ENCODE data around the gene BAIAP2. TPM values are rescaled to one million over a fixed set of nuclear protein-coding genes. Genes with fewer than 3 reads are reported as not detected.

Gene BAIAP2
- total RNA-seq, 1 experiment from 2014 or later = 57.7 TPM

- Mint-ChIP-seq H3K27ac (ENCODE audit: unreplicated experiment) (no peak overlapping the region), H3K4me3 (ENCODE audit: unreplicated experiment) (no peak overlapping the region), H3K4me1 (ENCODE audit: low read depth, unreplicated experiment) (peaks cover 8% of the 10 kb centered on the region), H3K9me3 (ENCODE audit: unreplicated experiment) (no peaks in the 10 kb centered on the region), H3K36me3 (ENCODE audit: insufficient read depth, unreplicated experiment) (peaks cover 21% of the 10 kb centered on the region), H3K27me3 (ENCODE audit: insufficient read depth, unreplicated experiment) (no peaks in the 10 kb centered on the region)
- POLR2A ChIA-PET = no interaction called here
- Histone ChIP-seq H3K4me1 (0 out of 2 replicates have a peak, but pooled peaks cover 3% of the 10 kb centered on the region), H3K4me3 (ENCODE audit: low read depth, low read length) (no peak overlapping the region), H3K36me3 (ENCODE audit: control insufficient read depth, insufficient read depth, low read length) (peaks cover 3% of the 10 kb centered on the region), H3K9me3 (no peaks in the 10 kb centered on the region), H3K27me3 (replicated peaks; ENCODE audit: control insufficient read depth, insufficient read depth, low read length) (no peaks in the 10 kb centered on the region)
- intact Hi-C loops (cut with micrococcal nuclease; ENCODE audit: unreplicated experiment) = no loop called here
- no peak for DNase-seq
- TF ChIP-seq, protein P1, sequence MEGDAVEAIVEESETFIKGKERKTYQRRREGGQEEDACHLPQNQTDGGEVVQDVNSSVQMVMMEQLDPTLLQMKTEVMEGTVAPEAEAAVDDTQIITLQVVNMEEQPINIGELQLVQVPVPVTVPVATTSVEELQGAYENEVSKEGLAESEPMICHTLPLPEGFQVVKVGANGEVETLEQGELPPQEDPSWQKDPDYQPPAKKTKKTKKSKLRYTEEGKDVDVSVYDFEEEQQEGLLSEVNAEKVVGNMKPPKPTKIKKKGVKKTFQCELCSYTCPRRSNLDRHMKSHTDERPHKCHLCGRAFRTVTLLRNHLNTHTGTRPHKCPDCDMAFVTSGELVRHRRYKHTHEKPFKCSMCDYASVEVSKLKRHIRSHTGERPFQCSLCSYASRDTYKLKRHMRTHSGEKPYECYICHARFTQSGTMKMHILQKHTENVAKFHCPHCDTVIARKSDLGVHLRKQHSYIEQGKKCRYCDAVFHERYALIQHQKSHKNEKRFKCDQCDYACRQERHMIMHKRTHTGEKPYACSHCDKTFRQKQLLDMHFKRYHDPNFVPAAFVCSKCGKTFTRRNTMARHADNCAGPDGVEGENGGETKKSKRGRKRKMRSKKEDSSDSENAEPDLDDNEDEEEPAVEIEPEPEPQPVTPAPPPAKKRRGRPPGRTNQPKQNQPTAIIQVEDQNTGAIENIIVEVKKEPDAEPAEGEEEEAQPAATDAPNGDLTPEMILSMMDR (IDR thresholded peaks at IDR 0.05; ENCODE audit: insufficient read depth in 1 of 2, low read depth in 1 of 2, low read length in 1 of 2, severe bottlenecking in 1 of 2, unreplicated experiment in 1 of 2) = no peak
- no TSS peak for BruUV-seq (replicated peaks)
- CTCF ChIA-PET = no interaction called here
Observed at GRCh38 chr17:81058263-81058871, 23.4 kb downstream of the BAIAP2 start.

GRCh38 chr17:81059026-81059425 is 24.1 kb downstream of the BAIAP2 start:
- no peaks in the 10 kb centered on the region for H3K9me3 Mint-ChIP-seq (ENCODE audit: unreplicated experiment)
- intact Hi-C loops (cut with micrococcal nuclease; ENCODE audit: unreplicated experiment) = no loop called here
- POLR2A ChIA-PET = no interaction called here
- H3K4me1 Mint-ChIP-seq (ENCODE audit: low read depth, unreplicated experiment) = peaks cover 8% of the 10 kb centered on the region
- H3K27me3 Mint-ChIP-seq (ENCODE audit: insufficient read depth, unreplicated experiment) = no peaks in the 10 kb centered on the region
- peaks cover 21% of the 10 kb centered on the region for H3K36me3 Mint-ChIP-seq (ENCODE audit: insufficient read depth, unreplicated experiment)
- TF ChIP-seq, protein P1 (IDR thresholded peaks at IDR 0.05; ENCODE audit: insufficient read depth in 1 of 2, low read depth in 1 of 2, low read length in 1 of 2, severe bottlenecking in 1 of 2, unreplicated experiment in 1 of 2) = no peak
- Histone ChIP-seq H3K9me3 (no peaks in the 10 kb centered on the region), H3K36me3 (ENCODE audit: control insufficient read depth, insufficient read depth, low read length) (peaks cover 3% of the 10 kb centered on the region), H3K4me1 (0 out of 2 replicates have a peak, but pooled peaks cover 3% of the 10 kb centered on the region), H3K27me3 (replicated peaks; ENCODE audit: control insufficient read depth, insufficient read depth, low read length) (no peaks in the 10 kb centered on the region), H3K4me3 (ENCODE audit: low read depth, low read length) (no peak overlapping the region)
- no peak overlapping the region for H3K4me3 Mint-ChIP-seq (ENCODE audit: unreplicated experiment)
- no TSS peak for BruUV-seq (replicated peaks)
- CTCF ChIA-PET = no interaction called here
- H3K27ac Mint-ChIP-seq (ENCODE audit: unreplicated experiment) = no peak overlapping the region
- no peak for DNase-seq

DNA sequence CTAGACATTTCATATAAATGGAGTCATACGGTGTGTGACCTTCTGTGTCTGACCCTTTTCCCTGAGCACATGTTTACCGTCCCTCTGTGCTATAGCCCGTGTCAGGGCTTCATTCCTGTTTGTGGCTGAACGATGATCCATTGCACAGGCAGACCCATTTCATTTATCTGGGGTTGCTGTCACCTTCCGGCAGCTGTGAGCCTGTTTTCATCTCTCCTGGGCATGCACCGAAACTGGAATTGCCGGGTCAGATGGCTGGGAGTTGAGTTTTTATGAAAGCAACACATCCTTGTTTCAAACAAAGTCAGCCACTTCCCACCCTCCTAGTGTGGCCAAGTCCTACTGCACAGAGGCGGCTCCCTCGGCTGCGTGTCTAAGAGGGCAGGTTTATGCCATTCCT is 25.5 kb downstream of the BAIAP2 start:
- POLR2A ChIA-PET = no interaction called here
- peaks cover 16% of the 10 kb centered on the region for H3K36me3 Mint-ChIP-seq (ENCODE audit: insufficient read depth, unreplicated experiment)
- peaks cover 8% of the 10 kb centered on the region for H3K4me1 Mint-ChIP-seq (ENCODE audit: low read depth, unreplicated experiment)

More for the DNA sequence above, 25.5 kb downstream of the BAIAP2 start:
- TF ChIP-seq, protein P1 (IDR thresholded peaks at IDR 0.05; ENCODE audit: insufficient read depth in 1 of 2, low read depth in 1 of 2, low read length in 1 of 2, severe bottlenecking in 1 of 2, unreplicated experiment in 1 of 2) = no peak
- Histone ChIP-seq H3K4me3 (ENCODE audit: low read depth, low read length) (no peak overlapping the region), H3K36me3 (ENCODE audit: control insufficient read depth, insufficient read depth, low read length) (peaks cover 3% of the 10 kb centered on the region), H3K4me1 (0 out of 2 replicates have a peak, but pooled peaks cover 3% of the 10 kb centered on the region), H3K9me3 (no peaks in the 10 kb centered on the region), H3K27me3 (replicated peaks; ENCODE audit: control insufficient read depth, insufficient read depth, low read length) (no peaks in the 10 kb centered on the region)
- Mint-ChIP-seq H3K27ac (ENCODE audit: unreplicated experiment) (no peak overlapping the region), H3K9me3 (ENCODE audit: unreplicated experiment) (no peaks in the 10 kb centered on the region), H3K4me3 (ENCODE audit: unreplicated experiment) (no peak overlapping the region), H3K27me3 (ENCODE audit: insufficient read depth, unreplicated experiment) (no peaks in the 10 kb centered on the region)
- CTCF ChIA-PET = no interaction called here
- no peak for DNase-seq
- intact Hi-C loops (cut with micrococcal nuclease; ENCODE audit: unreplicated experiment) = no loop called here
- BruUV-seq (replicated peaks) = no TSS peak

Data from Caco-2 (cell line).